OCI-LY1 (cell line): ENCODE results near the gene TMEM107.

Experiments used
- H2AFZ ChIP-seq: fragments of 200-600 bp; sonication (generic), shearing (Covaris generic); 2 replicates; pipeline ENCODE4 v1.6.0; 2014; ENCODE audit warnings: antibody characterized with exemption, mild to moderate bottlenecking, low read length
- H3F3A ChIP-seq: fragments of 200-600 bp; sonication (generic), shearing (Covaris generic); 2 replicates; pipeline ENCODE4 v1.6.0; 2014; ENCODE audit warnings: mild to moderate bottlenecking, antibody characterized with exemption, low read length, moderate library complexity; ENCODE audit not compliant: insufficient read depth
- H3K27ac ChIP-seq: fragments of 200-600 bp; sonication (generic); 2 replicates; pipeline ENCODE4 v1.5.1; 2014; ENCODE audit warnings: low read length, mixed run types, mild to moderate bottlenecking, low read depth; ENCODE audit not compliant: poor library complexity, severe bottlenecking
- H3K27me3 ChIP-seq: fragments of 200-600 bp; sonication (generic); 2 replicates; pipeline ENCODE4 v1.6.0; 2014; ENCODE audit warnings: antibody characterized with exemption, mild to moderate bottlenecking, low read length, moderate library complexity; ENCODE audit not compliant: insufficient read depth
- H3K36me3 ChIP-seq: fragments of 200-600 bp; sonication (generic); 2 replicates; pipeline ENCODE4 v1.6.1; 2014; ENCODE audit warnings: mild to moderate bottlenecking, antibody characterized with exemption, low read length, moderate library complexity, mixed read lengths; ENCODE audit not compliant: insufficient read depth
- H3K4me1 ChIP-seq: fragments of 200-600 bp; sonication (generic); 2 replicates; pipeline ENCODE4 v1.5.1; 2014; ENCODE audit warnings: mild to moderate bottlenecking, low read length, moderate library complexity; ENCODE audit not compliant: insufficient read depth, severe bottlenecking
- H3K4me2 ChIP-seq: fragments of 200-600 bp; sonication (generic), shearing (Covaris generic); 2 replicates; pipeline ENCODE4 v1.6.1; 2014; ENCODE audit warnings: low read length
- H3K4me3 ChIP-seq: fragments of 200-600 bp; sonication (generic); 2 replicates; pipeline ENCODE4 v1.5.1; 2014; ENCODE audit warnings: low read length, low read depth, mild to moderate bottlenecking, mixed read lengths; ENCODE audit not compliant: poor library complexity, severe bottlenecking
- H3K79me2 ChIP-seq: fragments of 200-600 bp; shearing (Covaris generic); 2 replicates; pipeline ENCODE4 v1.6.1; 2016; ENCODE audit warnings: mixed run types, low read length, mixed read lengths; ENCODE audit not compliant: insufficient read depth
- H3K9ac ChIP-seq: fragments of 200-600 bp; sonication (generic), shearing (Covaris generic); 2 replicates; pipeline ENCODE4 v1.6.1; 2014; ENCODE audit warnings: mild to moderate bottlenecking, low read length, mixed read lengths
- H3K9me2 ChIP-seq: fragments of 200-600 bp; sonication (generic), shearing (Covaris generic); 2 replicates; pipeline ENCODE4 v1.6.1; 2014; ENCODE audit warnings: low read depth, mild to moderate bottlenecking, low read length, mixed read lengths
- H3K9me3 ChIP-seq: fragments of 200-600 bp; shearing (Covaris generic); 2 replicates; pipeline ENCODE4 v1.6.1; 2014; ENCODE audit warnings: low read length, mixed read lengths
- H4K20me1 ChIP-seq: fragments of 200-600 bp; sonication (generic), shearing (Covaris generic); 2 replicates; pipeline ENCODE4 v1.6.0; 2016; ENCODE audit warnings: mild to moderate bottlenecking, low read length; ENCODE audit not compliant: insufficient read depth
- EZH2 ChIP-seq: fragments of 200-600 bp; sonication (generic), shearing (Covaris generic); IDR thresholded peaks from 2 replicates; pipeline ENCODE4 v1.8.0; 2017; ENCODE audit warnings: borderline replicate concordance, mixed run types, mild to moderate bottlenecking, antibody characterized with exemption, low read length, moderate library complexity, mixed read lengths
- TF ChIP-seq, protein P1 (sequence below): fragments of 200-600 bp; sonication (generic), shearing (Covaris generic); IDR thresholded peaks from 2 replicates; pipeline ENCODE4 v1.5.1; 2017; ENCODE audit warnings: mild to moderate bottlenecking, antibody characterized with exemption, low read length, moderate library complexity, mixed read lengths

TMEM107 gene

DNA sequence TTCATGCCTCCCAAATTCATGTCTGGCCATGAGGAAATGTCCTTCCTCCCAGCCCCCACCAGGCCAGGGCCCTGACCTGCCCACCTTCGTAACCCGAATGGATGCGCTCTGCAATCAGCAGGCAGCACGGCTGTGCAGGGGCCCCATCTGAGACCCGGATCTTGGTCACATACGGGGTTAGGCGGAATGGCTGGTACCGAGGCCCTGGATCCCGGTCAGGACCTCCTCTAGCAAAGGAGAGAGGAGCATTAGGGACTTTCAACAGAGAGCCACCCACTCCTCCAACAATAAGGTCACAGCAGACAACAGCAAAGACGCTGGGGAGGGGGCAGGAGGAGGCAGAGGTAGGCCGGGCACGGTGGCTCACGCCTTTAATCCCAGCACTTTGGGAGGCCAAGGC lies 27.6 kb downstream of the TMEM107 start:
- TF ChIP-seq EZH2 = no peak
- TF ChIP-seq, protein P1, sequence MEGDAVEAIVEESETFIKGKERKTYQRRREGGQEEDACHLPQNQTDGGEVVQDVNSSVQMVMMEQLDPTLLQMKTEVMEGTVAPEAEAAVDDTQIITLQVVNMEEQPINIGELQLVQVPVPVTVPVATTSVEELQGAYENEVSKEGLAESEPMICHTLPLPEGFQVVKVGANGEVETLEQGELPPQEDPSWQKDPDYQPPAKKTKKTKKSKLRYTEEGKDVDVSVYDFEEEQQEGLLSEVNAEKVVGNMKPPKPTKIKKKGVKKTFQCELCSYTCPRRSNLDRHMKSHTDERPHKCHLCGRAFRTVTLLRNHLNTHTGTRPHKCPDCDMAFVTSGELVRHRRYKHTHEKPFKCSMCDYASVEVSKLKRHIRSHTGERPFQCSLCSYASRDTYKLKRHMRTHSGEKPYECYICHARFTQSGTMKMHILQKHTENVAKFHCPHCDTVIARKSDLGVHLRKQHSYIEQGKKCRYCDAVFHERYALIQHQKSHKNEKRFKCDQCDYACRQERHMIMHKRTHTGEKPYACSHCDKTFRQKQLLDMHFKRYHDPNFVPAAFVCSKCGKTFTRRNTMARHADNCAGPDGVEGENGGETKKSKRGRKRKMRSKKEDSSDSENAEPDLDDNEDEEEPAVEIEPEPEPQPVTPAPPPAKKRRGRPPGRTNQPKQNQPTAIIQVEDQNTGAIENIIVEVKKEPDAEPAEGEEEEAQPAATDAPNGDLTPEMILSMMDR = no peak
- peaks cover 40% of the 10 kb centered on the region for H3K36me3 ChIP-seq

DNA sequence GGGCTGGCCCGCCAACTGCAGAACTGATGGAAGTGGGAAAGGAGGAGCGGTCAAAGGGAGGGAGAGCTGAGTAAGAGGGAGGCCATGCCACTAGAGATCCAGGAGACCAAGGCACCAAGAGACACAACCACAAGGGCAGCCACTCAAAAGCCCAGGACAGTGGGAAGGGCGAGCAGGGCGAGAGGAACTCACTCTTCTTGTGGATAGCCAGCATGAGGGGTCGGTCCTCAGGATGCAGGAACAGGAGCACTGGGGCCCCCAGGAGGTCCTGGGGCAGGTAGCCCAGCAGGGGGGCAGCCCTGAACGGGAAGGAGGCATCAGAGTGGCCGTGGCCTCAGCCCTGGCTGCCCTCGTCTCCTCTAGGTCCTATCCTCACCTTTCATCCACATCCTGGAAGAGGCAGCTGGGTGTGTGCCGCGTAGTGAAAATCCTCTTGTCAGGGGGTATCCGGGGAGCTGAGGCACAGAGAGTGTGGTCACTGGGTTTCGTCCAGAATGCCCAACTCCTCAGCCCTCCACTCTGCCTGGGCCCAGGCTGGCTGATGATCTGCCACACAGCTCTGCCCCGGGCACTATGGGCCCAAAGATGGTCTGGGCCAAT lies 28.3 kb downstream of the TMEM107 start:
- Histone ChIP-seq H3K4me2 (no peak overlapping the region), H3K9me2 (no peaks in the 10 kb centered on the region), H3K4me1 (peaks cover 20% of the 10 kb centered on the region), H3K27me3 (no peaks in the 10 kb centered on the region), H3K9ac (no peak overlapping the region), H4K20me1 (no peaks in the 10 kb centered on the region), H2AFZ (no peak overlapping the region), H3F3A (no peaks in the 10 kb centered on the region), H3K4me3 (no peak overlapping the region), H3K36me3 (peaks cover 40% of the 10 kb centered on the region), H3K9me3 (no peaks in the 10 kb centered on the region), H3K27ac (no peak overlapping the region), H3K79me2 (no peaks in the 10 kb centered on the region)
- no peak for TF ChIP-seq EZH2
- TF ChIP-seq, protein P1 = no peak

More for the DNA sequence above, 27.6 kb downstream of the TMEM107 start:
- Histone ChIP-seq H3K27ac (no peak overlapping the region), H3K9me2 (no peaks in the 10 kb centered on the region), H3F3A (no peaks in the 10 kb centered on the region), H3K79me2 (no peaks in the 10 kb centered on the region), H2AFZ (no peak overlapping the region), H3K4me1 (peaks cover 26% of the 10 kb centered on the region), H3K4me3 (no peak overlapping the region), H4K20me1 (no peaks in the 10 kb centered on the region), H3K4me2 (no peak overlapping the region), H3K9me3 (no peaks in the 10 kb centered on the region), H3K27me3 (no peaks in the 10 kb centered on the region), H3K9ac (no peak overlapping the region)

DNA sequence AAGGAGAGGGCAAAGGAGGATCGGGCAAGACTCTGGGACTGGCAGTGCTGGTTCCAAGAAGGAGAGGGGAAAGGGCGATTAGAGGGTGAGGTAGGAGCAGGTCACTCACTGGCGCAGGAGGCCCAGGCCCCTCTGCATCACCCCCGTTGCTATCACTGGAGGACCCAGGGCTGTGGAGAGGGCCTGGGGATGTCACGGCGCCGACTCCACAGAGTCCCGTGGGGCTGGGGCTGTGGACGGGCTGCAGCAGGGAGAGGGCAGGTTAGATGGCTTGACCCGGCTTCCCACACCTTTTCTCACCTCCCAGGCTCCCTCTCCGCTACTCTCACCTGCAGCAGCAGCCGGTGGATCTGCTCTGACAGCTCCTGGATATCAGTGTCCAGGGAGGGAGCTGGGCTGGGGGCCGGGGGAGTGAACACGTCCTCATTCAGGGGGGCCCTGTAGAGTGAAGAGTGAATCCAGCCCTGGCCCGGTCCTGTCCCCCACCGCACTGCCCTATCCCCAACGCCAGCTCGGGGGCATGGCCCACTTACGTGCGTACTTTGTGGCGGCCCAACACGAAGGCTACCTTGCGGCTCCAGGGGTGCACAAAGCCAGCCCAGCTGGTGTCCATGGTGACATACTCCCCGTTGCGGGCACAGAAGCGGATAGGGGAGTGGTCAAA lies 28.9 kb downstream of the TMEM107 start:
- Histone ChIP-seq H3K27me3 (no peaks in the 10 kb centered on the region), H4K20me1 (no peaks in the 10 kb centered on the region), H3K36me3 (peaks cover 40% of the 10 kb centered on the region)

More for the DNA sequence above, 28.9 kb downstream of the TMEM107 start:
- no peak overlapping the region for H3K4me3 ChIP-seq
- TF ChIP-seq, protein P1 = no peak
- no peak for TF ChIP-seq EZH2
- H3K4me1 ChIP-seq = peaks cover 13% of the 10 kb centered on the region
- H3K4me2 ChIP-seq = no peak overlapping the region
- H2AFZ ChIP-seq = no peak overlapping the region
- H3K79me2 ChIP-seq = no peaks in the 10 kb centered on the region
- H3K9ac ChIP-seq = no peak overlapping the region
- no peaks in the 10 kb centered on the region for H3F3A ChIP-seq
- H3K9me2 ChIP-seq = no peaks in the 10 kb centered on the region
- no peak overlapping the region for H3K27ac ChIP-seq
- H3K9me3 ChIP-seq = no peaks in the 10 kb centered on the region
